Gastrocnemius medialis (tissue), 4 donors: ENCODE measurements around the gene GPR142. TPM values are rescaled to one million over a fixed set of nuclear protein-coding genes. Genes with fewer than 3 reads are reported as not detected.

Source experiments
- ATAC-seq, 2 donors: fragments of 150-250 bp; one replicate each; pipeline ENCODE4 v1.9.1; 2016
- DNase-seq, 2 donors: peaks; one replicate each; pipeline ENCODE4 v3.0.0-alpha.2; 2019
- H3K27ac ChIP-seq, 4 donors: fragments of 200-600 bp; sonication (generic); 1 replicate in 1 of 4; 2 replicates in 3 of 4; pipeline ENCODE4 v1.5.1; 2016 to 2018; ENCODE audit warnings: mild to moderate bottlenecking in 2 of 4, moderate library complexity in 1 of 4
- H3K27me3 ChIP-seq, 3 donors: fragments of 200-600 bp; sonication (generic) in 2 of 3; 1 replicate in 1 of 3; 2 replicates in 2 of 3; pipeline versions ENCODE4 v1.5.1 to v1.6.0; 2016 to 2019; ENCODE audit warnings: mild to moderate bottlenecking in 1 of 3, moderate library complexity in 1 of 3
- H3K36me3 ChIP-seq, 2 donors: fragments of 200-600 bp; sonication (generic) in 1 of 2; one replicate each; pipeline ENCODE4 v1.5.1; 2017 to 2018
- H3K4me1 ChIP-seq, 2 donors: fragments of 200-600 bp; sonication (generic) in 1 of 2; one replicate each; pipeline ENCODE4 v1.5.1; 2016 to 2017; ENCODE audit warnings: mild to moderate bottlenecking in 2 of 2
- H3K4me3 ChIP-seq, 4 donors: fragments of 200-600 bp; sonication (generic) in 3 of 4; 1 replicate in 1 of 4; 2 replicates in 3 of 4; pipeline ENCODE4 v1.5.1; 2016 to 2019; ENCODE audit warnings: mild to moderate bottlenecking in 2 of 4
- H3K9me3 ChIP-seq, 3 donors: fragments of 200-600 bp; sonication (generic) in 2 of 3; 1 replicate in 1 of 3; 2 replicates in 2 of 3; pipeline ENCODE4 v1.5.1; 2016 to 2019
- POLR2A ChIP-seq, 2 donors: fragments of 450-650 bp; IDR thresholded peaks; one replicate each; pipeline ENCODE4 v1.6.1; 2017; ENCODE audit warnings: antibody characterized with exemption in 2 of 2, mild to moderate bottlenecking in 2 of 2, moderate library complexity in 2 of 2
- in situ Hi-C, 4 donors: fragments of 200-750 bp; cut with MboI; loops; one replicate each; pipeline versions ENCODE4 v1.15.0 to v1.8.0; 2017; ENCODE audit warnings: low sequenced_read_pairs in 4 of 4
- intact Hi-C: fragments of 100-400 bp; cut with DNase I; formaldehyde crosslinking; loops from one replicate; pipeline ENCODE4 v1.15.1; 2023; ENCODE audit warnings: low total_unique reads
- total RNA-seq, 4 donors: library from RNA; depleted of rRNA; stranded (reverse); fragments of >200 nt; gene quantifications; one replicate each; pipeline versions ENCODE4 v1.1.0 to v1.2.3, GENCODE V29; 2016
- TF ChIP-seq, protein P1 (sequence below), 5 experiments: fragments of 450-650 bp in 3 of 5; fragments of 200-600 bp in 2 of 5; sonication (generic) in 2 of 5; IDR thresholded peaks in 4 of 5; conservative IDR thresholded peaks in 1 of 5; 1 replicate in 4 of 5; 2 replicates in 1 of 5; pipeline ENCODE4 v1.5.1; 2016 to 2019; ENCODE audit warnings: antibody characterized with exemption in 5 of 5, mild to moderate bottlenecking in 3 of 5, moderate library complexity in 3 of 5

Gene GPR142
- total RNA-seq, 4 donors from 2014 or later: not detected

DNA sequence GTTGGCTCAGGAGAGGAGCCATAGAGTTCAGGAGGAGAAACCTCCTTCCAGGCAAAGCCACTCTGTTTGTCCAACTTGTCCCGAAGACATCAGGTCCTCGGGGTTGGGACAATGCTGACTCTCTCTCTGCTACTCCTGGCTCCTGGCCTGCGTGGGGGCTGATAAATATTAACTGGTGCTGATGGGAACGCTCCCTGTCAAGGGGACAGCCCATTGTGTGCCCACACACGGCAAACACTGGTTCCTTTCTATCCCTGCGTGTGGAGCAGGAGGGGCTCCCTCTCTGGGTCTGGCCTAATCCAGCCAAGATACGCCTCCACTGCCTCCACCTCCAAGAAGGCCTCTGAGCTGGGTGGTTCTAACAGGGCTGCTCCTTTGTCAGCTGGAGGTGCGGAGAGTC, 36.9 kb upstream of the GPR142 start:
- Histone ChIP-seq H3K36me3 (no peaks in the 10 kb centered on the region), H3K27me3 (peaks cover 0 to 3% (median 0%) of the 10 kb centered on the region in 3 donors), H3K9me3 (no peaks in the 10 kb centered on the region), H3K27ac (no peak overlapping the region), H3K4me1 (peaks cover 9 to 12% of the 10 kb centered on the region in 2 donors), H3K4me3 (no peak overlapping the region)
- in situ Hi-C loops: no loop called here
- no peak for TF ChIP-seq POLR2A (IDR thresholded peaks at IDR 0.05)
- TF ChIP-seq, protein P1, sequence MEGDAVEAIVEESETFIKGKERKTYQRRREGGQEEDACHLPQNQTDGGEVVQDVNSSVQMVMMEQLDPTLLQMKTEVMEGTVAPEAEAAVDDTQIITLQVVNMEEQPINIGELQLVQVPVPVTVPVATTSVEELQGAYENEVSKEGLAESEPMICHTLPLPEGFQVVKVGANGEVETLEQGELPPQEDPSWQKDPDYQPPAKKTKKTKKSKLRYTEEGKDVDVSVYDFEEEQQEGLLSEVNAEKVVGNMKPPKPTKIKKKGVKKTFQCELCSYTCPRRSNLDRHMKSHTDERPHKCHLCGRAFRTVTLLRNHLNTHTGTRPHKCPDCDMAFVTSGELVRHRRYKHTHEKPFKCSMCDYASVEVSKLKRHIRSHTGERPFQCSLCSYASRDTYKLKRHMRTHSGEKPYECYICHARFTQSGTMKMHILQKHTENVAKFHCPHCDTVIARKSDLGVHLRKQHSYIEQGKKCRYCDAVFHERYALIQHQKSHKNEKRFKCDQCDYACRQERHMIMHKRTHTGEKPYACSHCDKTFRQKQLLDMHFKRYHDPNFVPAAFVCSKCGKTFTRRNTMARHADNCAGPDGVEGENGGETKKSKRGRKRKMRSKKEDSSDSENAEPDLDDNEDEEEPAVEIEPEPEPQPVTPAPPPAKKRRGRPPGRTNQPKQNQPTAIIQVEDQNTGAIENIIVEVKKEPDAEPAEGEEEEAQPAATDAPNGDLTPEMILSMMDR (IDR thresholded peaks at IDR 0.05 in 4 of 5, conservative IDR thresholded peaks at IDR 0.05 in 1 of 5): no peak
- no peak for DNase-seq
- intact Hi-C loops: no loop called here
- ATAC-seq: no peak

DNA sequence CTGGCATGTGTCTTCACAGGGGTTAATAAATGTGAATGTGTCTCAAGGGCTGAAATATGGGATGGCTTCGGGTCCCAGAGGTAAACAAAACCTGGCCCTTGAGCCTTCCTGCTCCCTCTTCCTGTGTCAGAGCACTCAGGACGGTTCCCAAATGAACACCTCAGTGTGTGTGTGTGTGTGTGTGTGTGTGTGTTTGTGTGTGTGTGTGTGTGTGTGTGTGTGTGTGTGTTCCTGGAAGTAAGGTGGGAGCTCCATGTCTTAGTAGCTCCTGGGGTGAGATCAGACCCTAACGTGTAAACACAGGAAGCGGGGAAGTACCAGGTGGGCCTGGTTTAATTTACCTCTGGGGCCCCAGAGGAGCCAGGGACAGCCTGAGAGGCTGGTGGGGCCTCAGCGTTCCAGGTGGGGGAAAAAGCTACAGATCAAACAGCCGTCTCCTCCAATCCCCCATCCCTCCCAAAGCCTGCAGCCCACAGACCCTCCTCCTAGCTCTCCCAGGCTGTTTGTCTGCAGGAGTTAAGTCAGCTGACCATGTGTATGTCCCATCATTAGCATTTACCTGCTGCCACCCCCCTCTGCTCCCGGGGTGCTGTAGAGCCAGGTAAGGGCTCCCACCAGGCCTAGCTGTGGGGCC, 35.2 kb upstream of the GPR142 start:
- Histone ChIP-seq H3K9me3 (no peaks in the 10 kb centered on the region), H3K4me3 (no peak overlapping the region), H3K27ac (no peak overlapping the region), H3K4me1 (no peaks in the 10 kb centered on the region), H3K27me3 (peaks cover 0 to 6% (median 0%) of the 10 kb centered on the region in 3 donors), H3K36me3 (no peaks in the 10 kb centered on the region)
- intact Hi-C loops: no loop called here
- ATAC-seq (no peak), DNase-seq (no peak)
- in situ Hi-C loops: no loop called here
- TF ChIP-seq, protein P1 (IDR thresholded peaks at IDR 0.05 in 4 of 5, conservative IDR thresholded peaks at IDR 0.05 in 1 of 5): no peak
- no peak for TF ChIP-seq POLR2A (IDR thresholded peaks at IDR 0.05)

DNA sequence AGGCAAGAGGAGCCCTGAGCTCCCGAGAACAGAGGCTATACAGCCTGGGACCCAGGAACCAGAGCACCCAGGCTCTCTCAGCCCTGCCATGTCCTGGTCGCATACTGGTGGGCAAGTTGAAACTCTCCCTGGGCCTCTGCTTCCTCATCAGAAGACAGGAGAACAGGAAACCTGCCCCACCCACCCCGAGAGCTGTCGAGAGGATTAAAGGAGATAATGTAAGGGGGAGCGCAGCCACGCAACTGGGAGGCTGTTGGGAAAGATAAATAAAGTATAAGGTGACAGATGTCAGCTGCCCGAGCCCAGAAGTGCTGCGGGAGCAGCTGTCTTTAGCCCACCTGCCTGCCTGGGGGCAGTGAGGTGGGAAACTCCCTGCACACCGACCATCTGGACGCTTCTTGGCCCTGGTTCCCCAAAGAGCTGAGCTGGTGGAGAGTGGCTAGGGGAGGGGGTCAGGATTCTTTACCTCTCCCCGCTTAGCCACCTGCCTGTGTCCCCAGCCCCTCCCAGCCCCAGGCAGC, 34.5 kb upstream of the GPR142 start:
- TF ChIP-seq, protein P1 (IDR thresholded peaks at IDR 0.05 in 4 of 5, conservative IDR thresholded peaks at IDR 0.05 in 1 of 5): no peak
- no peak for TF ChIP-seq POLR2A (IDR thresholded peaks at IDR 0.05)
- DNase-seq (no peak), ATAC-seq (no peak)
- intact Hi-C loops: no loop called here
- peaks cover 0 to 9% (median 0%) of the 10 kb centered on the region in 3 donors for H3K27me3 ChIP-seq
- H3K4me1 ChIP-seq: no peaks in the 10 kb centered on the region
- in situ Hi-C loops: no loop called here
- H3K9me3 ChIP-seq: no peaks in the 10 kb centered on the region
- H3K36me3 ChIP-seq: no peaks in the 10 kb centered on the region
- no peak overlapping the region for H3K27ac ChIP-seq
- H3K4me3 ChIP-seq: no peak overlapping the region

DNA sequence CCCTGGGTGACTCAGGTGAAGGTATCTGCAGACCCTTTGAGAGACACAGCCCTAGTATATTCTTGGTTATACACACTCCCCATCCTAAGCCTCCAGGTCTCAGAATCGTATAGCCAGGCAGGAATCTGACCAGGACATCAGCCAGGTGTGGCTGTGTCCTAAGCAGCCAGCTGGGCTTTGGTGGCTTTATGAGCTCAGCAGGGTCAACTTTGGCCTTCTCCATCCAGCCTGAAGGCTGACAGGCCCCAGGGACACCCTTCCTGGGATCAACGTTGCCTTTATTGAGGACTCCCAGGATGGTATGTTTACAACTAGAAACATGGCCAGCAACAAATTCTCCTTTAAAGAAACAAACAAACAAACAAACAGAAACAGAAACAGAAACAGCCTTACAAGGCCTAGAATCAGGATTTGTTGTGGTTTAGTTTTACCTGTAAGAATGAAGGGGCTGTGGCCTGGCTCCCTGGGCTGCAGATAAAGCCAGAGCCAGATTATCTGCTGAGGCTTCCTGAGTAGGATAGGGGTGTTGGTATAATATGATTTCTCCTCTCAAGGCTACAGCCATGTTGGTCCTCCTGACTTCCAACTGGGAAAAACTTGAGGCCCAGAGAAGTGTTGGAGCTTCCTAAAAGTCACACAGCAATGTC, 32.8 kb upstream of the GPR142 start:
- Histone ChIP-seq H3K9me3 (no peaks in the 10 kb centered on the region), H3K4me3 (no peak overlapping the region), H3K27me3 (peaks cover 0 to 11% (median 0%) of the 10 kb centered on the region in 3 donors), H3K27ac (no peak overlapping the region), H3K4me1 (no peaks in the 10 kb centered on the region), H3K36me3 (no peaks in the 10 kb centered on the region)
- DNase-seq (no peak), ATAC-seq (no peak)
- intact Hi-C loops (no loop called here), in situ Hi-C loops (no loop called here)
- TF ChIP-seq, protein P1 (IDR thresholded peaks at IDR 0.05 in 4 of 5, conservative IDR thresholded peaks at IDR 0.05 in 1 of 5): no peak
- no peak for TF ChIP-seq POLR2A (IDR thresholded peaks at IDR 0.05)
